Hepatocyte (in vitro differentiated cells): ENCODE measurements around the gene AGBL4. TPM values are rescaled to one million over a fixed set of nuclear protein-coding genes. Genes with fewer than 3 reads are reported as not detected.

Experiments
- DNase-seq: peaks from one replicate; pipeline ENCODE4 v3.0.0-alpha.2; 2016; ENCODE audit warnings: low spot score
- H2AFZ ChIP-seq: fragments of 200-600 bp; sonication (generic); 2 replicates; pipeline ENCODE4 v1.6.0; 2016; ENCODE audit warnings: antibody characterized with exemption, mild to moderate bottlenecking
- H3K27ac ChIP-seq: fragments of 200-600 bp; sonication (generic); 2 replicates; pipeline ENCODE4 v1.5.1; 2016; ENCODE audit warnings: mild to moderate bottlenecking
- H3K27me3 ChIP-seq: fragments of 200-600 bp; sonication (generic); 2 replicates; pipeline ENCODE4 v1.6.1; 2016
- H3K36me3 ChIP-seq: fragments of 200-600 bp; sonication (generic); replicated peaks from 2 replicates; pipeline ENCODE4 v1.5.1; 2016; ENCODE audit warnings: low read depth; ENCODE audit not compliant: insufficient read depth
- H3K4me1 ChIP-seq: fragments of 200-600 bp; sonication (generic); 2 replicates; pipeline ENCODE4 v1.5.1; 2016; ENCODE audit warnings: mild to moderate bottlenecking, moderate library complexity; ENCODE audit not compliant: insufficient read depth
- H3K4me2 ChIP-seq: fragments of 200-600 bp; sonication (generic); 2 replicates; pipeline ENCODE4 v1.6.0; 2016
- H3K4me3 ChIP-seq: fragments of 200-600 bp; sonication (generic); 2 replicates; pipeline ENCODE4 v1.5.1; 2016; ENCODE audit warnings: mild to moderate bottlenecking
- H3K79me2 ChIP-seq: fragments of 200-600 bp; sonication (generic); 2 replicates; pipeline ENCODE4 v1.6.0; 2017; ENCODE audit warnings: mild to moderate bottlenecking
- H3K9me2 ChIP-seq: fragments of 200-600 bp; sonication (generic); replicated peaks from 2 replicates; pipeline ENCODE4 v1.6.0; 2017; ENCODE audit warnings: mild to moderate bottlenecking; ENCODE audit not compliant: insufficient read depth
- H3K9me3 ChIP-seq: fragments of 200-600 bp; sonication (generic); 2 replicates; pipeline ENCODE4 v1.5.1; 2016; ENCODE audit warnings: low read depth, mild to moderate bottlenecking
- H4K20me1 ChIP-seq: fragments of 200-600 bp; sonication (generic); 2 replicates; pipeline ENCODE4 v1.6.0; 2016; ENCODE audit warnings: mild to moderate bottlenecking; ENCODE audit not compliant: insufficient read depth, poor library complexity, severe bottlenecking
- CTCF ChIP-seq: fragments of 200-600 bp; sonication (generic); IDR thresholded peaks from 2 replicates; pipeline ENCODE4 v1.5.1; 2016; ENCODE audit warnings: antibody characterized with exemption, mild to moderate bottlenecking; ENCODE audit not compliant: poor library complexity
- EZH2 ChIP-seq: fragments of 200-600 bp; sonication (generic); IDR thresholded peaks from 2 replicates; pipeline ENCODE4 v1.6.1; 2016; ENCODE audit warnings: antibody characterized with exemption, mild to moderate bottlenecking, borderline replicate concordance
- EZH2phosphoT487 ChIP-seq: fragments of 200-600 bp; sonication (generic); IDR thresholded peaks from one replicate; pipeline ENCODE4 v1.6.1; 2018; ENCODE audit warnings: antibody characterized with exemption, mild to moderate bottlenecking, low read depth, moderate library complexity; ENCODE audit not compliant: unreplicated experiment, severe bottlenecking
- WGBS: methylation state at CpG from one replicate; pipeline ENCODE4 v1.1.6; 2016; ENCODE audit warnings: low lambda C conversion rate; ENCODE audit errors: missing lambda C conversion rate; 5-methylcytosine and 5-hydroxymethylcytosine counted together
- polyA plus RNA-seq: library from polyadenylated mRNA; unstranded; fragments of >200 nt; fragmentation: Nextera tagmentation; extraction: Ambion mirVana; gene quantifications from 2 replicates; pipeline ENCODE4 v1.2.1, GENCODE V29; 2016
- total RNA-seq: library from RNA; depleted of rRNA; stranded (reverse); fragments of >200 nt; gene quantifications from 2 replicates; pipeline ENCODE4 v1.2.3, GENCODE V29; 2014

Gene AGBL4
- total and polyA plus RNA-seq, 2 experiments from 2014 or later = 0.50 to 0.73 TPM

GRCh38 chr1:49337251-49337650 is 686.5 kb downstream of the AGBL4 start:
- Histone ChIP-seq H3K79me2 (no peaks in the 10 kb centered on the region), H3K27me3 (no peaks in the 10 kb centered on the region), H3K4me3 (no peak overlapping the region), H2AFZ (no peak overlapping the region), H3K9me2 (no peaks in the 10 kb centered on the region), H3K4me1 (no peaks in the 10 kb centered on the region), H3K4me2 (no peak overlapping the region), H4K20me1 (no peaks in the 10 kb centered on the region), H3K27ac (no peak overlapping the region), H3K9me3 (no peaks in the 10 kb centered on the region), H3K36me3 (no peaks in the 10 kb centered on the region)
- WGBS = 87% methylated on average over 1 of the region's 1 CpG
- DNase-seq = no peak
- TF ChIP-seq EZH2 (no peak), EZH2phosphoT487 (no peak), CTCF (no peak)

GRCh38 chr1:49333906-49334305 is 689.8 kb downstream of the AGBL4 start:
- Histone ChIP-seq H3K4me1 (no peaks in the 10 kb centered on the region), H3K36me3 (no peaks in the 10 kb centered on the region), H3K4me3 (no peak overlapping the region), H3K9me2 (no peaks in the 10 kb centered on the region), H3K79me2 (no peaks in the 10 kb centered on the region), H3K4me2 (no peak overlapping the region), H3K27ac (no peak overlapping the region), H3K9me3 (no peaks in the 10 kb centered on the region), H2AFZ (no peak overlapping the region), H3K27me3 (no peaks in the 10 kb centered on the region), H4K20me1 (no peaks in the 10 kb centered on the region)
- WGBS = 69% methylated on average over 2 of the region's 2 CpGs
- TF ChIP-seq CTCF (no peak), EZH2phosphoT487 (no peak), EZH2 (no peak)
- DNase-seq = no peak

GRCh38 chr1:49331066-49331852 is 692.5 kb downstream of the AGBL4 start:
- H3K4me1 ChIP-seq = no peaks in the 10 kb centered on the region
- H4K20me1 ChIP-seq = no peaks in the 10 kb centered on the region
- DNase-seq = no peak
- H3K27ac ChIP-seq = no peak overlapping the region
- no peaks in the 10 kb centered on the region for H3K79me2 ChIP-seq
- no peaks in the 10 kb centered on the region for H3K36me3 ChIP-seq
- H3K9me3 ChIP-seq = no peaks in the 10 kb centered on the region
- H3K4me3 ChIP-seq = no peak overlapping the region
- H3K27me3 ChIP-seq = no peaks in the 10 kb centered on the region
- WGBS = 75% methylated on average over 17 of the region's 17 CpGs
- H3K4me2 ChIP-seq = no peak overlapping the region
- no peaks in the 10 kb centered on the region for H3K9me2 ChIP-seq
- TF ChIP-seq CTCF (no peak), EZH2phosphoT487 (no peak), EZH2 (no peak)
- no peak overlapping the region for H2AFZ ChIP-seq
